GM19468 (cell line): Measurements from ENCODE around the gene RNF214.
"Not testable (repeated sequence)": the region's sequence is repeated elsewhere in the genome, so short reads cannot be mapped to it uniquely, and the experiment has no call there.

Experiments used
- ATAC-seq: cut with Tn5 transposase; IDR thresholded peaks from one replicate; pipeline ENCODE4 v1.9.1; 2021; ENCODE audit warnings: mild to moderate bottlenecking, moderate library complexity, moderate number of reproducible peaks; ENCODE audit not compliant: unreplicated experiment; ENCODE audit errors: extremely low read depth

Gene RNF214

DNA sequence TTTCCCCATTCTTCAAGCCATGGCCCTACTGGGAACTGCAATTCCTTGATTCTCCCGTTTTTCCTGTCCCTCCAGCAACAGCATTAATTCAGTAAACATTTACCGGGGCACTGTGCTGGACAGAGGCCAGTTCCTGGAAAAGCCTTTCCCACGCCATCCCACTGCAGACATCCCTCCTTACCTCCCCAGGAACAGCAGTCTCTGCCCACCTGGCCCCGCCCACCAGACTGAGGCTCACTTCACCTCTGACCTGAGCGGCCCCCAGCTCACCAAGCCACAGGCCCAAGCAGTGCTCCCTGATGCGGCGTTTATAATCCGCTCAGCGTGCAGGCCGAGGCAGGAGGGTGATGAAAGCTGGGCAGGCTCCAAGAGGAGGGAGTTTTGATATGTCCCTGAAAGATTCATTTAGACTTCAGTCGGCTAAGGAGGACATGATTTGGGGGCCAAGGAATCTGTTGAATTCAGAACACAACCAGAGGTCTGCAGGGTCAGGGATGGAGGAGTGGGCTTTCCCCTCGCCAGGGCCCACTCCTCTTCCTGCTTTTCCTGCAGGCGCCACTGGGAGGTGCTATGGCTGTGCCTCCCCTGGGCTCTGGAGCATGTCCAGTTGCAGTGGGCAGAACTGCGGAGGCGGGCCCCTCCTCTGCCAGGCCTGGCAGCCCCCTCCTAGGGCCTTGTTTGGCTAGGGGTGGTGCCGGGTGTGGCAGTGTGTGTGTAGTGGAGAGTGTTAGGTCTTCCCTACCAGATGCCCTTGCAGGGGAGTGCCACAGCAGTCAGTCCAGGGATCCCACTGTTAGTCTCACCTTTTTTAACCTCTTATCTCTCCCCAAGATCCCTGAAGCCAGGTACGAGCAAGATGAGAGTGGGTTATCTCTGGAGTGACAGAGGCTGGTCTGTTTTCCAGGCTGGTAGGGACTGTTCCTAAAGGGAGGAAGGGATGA lies 34.7 kb upstream of the RNF214 start:
- no peak for ATAC-seq

DNA sequence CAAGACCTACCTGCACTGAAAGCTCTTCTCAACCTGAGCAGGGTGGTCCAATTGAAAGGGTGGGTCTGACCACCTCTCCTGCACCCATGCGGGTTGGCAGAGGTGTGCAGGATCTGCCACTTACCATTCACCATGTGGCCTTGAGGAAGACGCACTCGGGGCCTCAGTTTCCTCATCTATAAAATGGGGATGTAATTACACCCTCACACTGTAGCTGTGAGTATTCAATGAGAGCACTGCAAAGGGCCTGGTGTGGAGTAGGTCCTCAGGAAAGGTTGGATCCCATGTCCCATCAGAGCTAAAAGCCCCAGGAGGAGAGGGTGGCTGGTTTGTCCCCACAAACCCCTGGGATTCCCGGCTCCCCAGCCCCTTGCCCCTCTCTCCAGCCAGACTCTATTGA lies 33.9 kb upstream of the RNF214 start:
- ATAC-seq = no peak

DNA sequence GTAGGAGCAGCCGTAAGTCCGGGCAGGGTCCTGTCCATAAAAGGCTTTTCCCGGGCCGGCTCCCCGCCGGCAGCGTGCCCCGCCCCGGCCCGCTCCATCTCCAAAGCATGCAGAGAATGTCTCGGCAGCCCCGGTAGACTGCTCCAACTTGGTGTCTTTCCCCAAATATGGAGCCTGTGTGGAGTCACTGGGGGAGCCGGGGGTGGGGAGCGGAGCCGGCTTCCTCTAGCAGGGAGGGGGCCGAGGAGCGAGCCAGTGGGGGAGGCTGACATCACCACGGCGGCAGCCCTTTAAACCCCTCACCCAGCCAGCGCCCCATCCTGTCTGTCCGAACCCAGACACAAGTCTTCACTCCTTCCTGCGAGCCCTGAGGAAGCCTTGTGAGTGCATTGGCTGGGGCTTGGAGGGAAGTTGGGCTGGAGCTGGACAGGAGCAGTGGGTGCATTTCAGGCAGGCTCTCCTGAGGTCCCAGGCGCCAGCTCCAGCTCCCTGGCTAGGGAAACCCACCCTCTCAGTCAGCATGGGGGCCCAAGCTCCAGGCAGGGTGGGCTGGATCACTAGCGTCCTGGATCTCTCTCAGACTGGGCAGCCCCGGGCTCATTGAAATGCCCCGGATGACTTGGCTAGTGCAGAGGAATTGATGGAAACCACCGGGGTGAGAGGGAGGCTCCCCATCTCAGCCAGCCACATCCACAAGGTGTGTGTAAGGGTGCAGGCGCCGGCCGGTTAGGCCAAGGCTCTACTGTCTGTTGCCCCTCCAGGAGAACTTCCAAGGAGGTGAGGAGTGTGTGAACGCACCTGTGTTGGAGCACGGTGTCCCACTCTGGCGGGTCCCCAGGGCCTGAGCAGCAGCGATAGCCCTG lies 33.2 kb upstream of the RNF214 start, which contains the start of gene TAGLN:
TSS of gene TAGLN (plus strand) at position 318 of the 863 bp plus-strand sequence. CDS start 3,644 bp downstream, outside the sequence.
- ATAC-seq = no peak

DNA sequence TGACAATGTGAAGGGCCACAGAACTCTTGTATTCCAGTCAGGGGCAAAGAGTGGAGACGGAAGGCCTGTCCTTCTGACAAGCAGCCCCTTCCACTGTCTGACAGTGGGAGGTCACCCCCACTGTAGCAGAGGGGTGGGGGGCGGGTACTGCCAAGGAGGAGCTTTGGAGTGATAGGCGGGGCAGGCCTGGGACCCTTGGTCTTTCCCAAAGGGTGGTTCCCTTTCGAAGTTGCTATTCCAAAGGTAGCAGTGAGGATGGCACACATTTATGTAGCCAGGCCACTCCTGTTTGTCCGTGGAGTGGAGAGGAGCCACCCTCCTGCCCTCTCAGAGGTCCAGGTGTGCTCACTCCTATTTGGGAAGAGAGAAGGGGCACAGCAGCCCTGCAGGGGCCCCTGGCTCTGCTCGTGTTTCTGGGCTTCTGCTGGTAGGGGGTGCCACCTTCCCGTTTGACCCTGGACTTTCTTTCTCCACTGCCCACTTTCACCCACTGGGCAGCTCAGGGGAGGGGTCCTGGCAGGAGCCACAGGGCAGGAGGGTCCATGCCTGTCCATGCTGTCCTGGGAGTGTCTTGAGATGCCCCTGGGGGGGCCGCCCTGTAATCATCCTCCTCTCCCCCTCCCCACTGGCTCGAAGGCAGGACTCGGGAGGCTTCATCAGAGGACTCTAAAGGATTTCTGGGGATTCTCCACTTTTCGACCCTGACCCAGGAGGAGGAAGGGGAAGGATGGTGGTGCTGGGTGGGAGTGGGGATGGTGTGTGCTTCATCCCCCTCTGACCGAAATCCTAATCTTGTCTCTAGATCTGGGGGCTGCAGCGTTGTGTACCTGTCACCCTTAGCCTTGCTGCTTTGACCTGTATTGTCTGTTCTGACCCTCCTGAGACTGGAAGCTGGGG lies 32.3 kb upstream of the RNF214 start:
- ATAC-seq = no peak

DNA sequence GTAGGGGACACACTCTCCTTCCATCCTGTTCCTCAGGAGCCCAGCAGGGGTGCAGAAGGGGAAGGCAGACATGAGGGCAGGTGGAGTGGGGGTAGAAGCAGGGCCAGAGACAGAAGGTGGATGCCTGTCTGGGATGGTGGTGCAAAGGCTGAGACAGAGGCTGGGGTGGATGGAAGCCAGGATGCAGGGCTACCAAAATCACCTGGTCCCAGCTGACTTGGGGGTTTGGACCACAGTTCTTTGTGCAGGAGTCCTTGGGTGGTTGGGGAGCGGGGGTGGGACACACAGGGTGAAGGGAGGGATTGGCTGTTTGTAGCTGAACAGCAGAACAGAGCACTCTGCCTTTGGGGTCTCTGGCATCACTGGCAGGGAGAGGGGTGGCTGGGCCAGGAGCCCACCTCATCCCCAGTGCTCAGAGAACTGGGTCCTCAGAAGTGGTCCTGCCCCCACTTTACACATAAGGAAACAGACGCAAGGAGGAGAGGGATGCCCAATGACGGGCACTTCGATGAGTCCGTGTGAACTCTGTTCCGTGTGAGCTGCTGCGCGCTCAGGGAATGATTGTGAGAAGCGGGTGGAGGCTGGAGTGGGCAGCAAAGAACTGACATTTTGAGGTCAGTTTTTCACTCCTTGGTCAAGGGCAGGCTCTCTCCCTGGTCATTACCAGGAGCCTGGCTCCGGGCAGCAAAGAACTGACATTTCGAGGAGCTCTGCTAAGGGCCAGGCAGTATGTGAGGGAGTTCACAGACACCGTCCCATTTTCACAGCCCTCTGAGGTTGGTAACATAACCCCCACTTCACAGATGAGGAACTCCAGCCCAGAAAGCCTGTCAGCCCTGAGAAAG lies 31.4 kb upstream of the RNF214 start:
- ATAC-seq = no peak

DNA sequence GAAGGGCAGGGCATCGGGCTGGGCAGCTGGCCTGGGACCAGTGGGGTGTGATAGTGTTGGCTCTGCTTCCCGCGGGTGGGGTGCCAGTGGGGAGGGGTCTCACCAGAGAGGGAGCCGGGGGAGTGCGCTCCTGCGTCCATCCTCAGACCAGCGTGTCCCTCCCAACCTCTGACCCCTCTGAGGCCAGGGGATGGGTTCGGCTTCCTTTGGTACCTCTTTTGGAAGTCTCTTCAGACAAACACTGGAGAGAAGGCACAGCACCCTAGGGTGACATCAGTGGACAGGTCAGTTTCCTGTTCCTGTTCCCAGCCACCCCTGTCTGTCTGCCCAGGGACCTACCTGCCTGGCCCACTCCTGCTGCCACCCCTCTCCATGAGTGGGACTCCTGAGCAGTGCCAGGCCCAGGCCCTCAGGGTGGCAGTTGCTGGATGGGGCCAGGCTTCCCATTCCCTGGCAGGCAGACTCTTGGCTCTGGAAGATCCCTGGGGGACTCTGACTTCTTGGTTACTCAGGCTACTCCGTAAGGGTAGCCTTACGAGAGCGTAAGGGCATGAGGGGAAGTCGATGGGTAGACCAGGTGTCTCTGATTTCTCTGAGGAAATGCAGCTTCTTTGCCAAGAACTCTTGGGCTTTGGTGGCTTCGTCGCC lies 30.7 kb upstream of the RNF214 start:
- no peak for ATAC-seq

DNA sequence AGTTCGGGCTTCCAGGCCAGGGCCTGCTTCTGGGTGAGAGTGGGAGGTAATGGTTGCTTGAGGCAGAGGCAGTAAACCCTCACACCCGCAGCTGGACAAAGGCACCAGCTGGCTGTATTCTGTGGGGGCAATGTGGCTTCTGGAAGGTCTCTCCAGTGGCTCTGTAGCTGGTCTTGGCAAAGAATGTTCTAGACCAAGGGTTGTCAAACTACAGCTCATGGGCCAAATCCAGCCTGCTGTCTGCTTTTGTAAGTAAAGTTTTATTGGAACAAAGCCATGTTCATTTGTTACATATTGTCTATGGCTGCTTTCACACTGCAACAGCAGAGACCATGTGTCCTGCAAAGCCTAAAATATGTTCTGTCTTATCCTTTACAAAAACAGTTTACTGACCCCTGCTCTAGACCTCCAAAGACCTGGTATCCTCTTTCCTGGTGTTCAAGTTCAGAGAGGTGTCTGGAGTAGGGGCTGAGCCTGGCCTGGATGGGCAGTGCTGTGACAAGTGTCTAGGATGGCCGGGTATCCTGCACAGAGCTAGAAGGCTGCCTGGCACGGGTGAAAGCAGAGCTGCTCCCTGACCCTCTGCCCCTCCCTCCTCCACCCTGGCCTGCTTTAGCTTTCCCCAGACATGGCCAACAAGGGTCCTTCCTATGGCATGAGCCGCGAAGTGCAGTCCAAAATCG lies 29.9 kb upstream of the RNF214 start:
- no peak for ATAC-seq

DNA sequence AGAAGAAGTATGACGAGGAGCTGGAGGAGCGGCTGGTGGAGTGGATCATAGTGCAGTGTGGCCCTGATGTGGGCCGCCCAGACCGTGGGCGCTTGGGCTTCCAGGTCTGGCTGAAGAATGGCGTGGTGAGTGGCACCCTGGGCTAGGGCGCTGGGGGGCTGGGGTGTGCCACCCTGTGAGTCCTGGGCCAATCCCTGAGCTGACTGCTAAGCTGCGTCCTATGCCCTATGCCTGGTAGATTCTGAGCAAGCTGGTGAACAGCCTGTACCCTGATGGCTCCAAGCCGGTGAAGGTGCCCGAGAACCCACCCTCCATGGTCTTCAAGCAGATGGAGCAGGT lies 29.4 kb upstream of the RNF214 start:
- no peak for ATAC-seq

DNA sequence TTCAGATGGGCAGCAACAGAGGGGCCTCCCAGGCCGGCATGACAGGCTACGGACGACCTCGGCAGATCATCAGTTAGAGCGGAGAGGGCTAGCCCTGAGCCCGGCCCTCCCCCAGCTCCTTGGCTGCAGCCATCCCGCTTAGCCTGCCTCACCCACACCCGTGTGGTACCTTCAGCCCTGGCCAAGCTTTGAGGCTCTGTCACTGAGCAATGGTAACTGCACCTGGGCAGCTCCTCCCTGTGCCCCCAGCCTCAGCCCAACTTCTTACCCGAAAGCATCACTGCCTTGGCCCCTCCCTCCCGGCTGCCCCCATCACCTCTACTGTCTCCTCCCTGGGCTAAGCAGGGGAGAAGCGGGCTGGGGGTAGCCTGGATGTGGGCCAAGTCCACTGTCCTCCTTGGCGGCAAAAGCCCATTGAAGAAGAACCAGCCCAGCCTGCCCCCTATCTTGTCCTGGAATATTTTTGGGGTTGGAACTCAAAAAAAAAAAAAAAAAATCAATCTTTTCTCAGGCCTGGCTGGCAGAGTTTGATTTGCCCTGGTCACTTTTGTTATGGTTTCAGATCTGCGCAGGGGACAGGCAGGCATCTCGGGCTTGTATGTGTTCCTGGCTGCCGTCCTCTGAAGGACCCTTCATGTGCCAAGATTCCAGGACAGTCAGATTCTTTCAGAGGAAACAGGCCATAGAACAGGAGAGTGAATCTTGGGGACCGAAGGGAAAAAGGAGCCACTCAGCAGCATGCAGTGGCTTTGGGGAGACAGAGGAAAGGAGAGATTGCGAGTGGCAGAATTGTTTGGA lies 28.0 kb upstream of the RNF214 start:
- no peak for ATAC-seq

DNA sequence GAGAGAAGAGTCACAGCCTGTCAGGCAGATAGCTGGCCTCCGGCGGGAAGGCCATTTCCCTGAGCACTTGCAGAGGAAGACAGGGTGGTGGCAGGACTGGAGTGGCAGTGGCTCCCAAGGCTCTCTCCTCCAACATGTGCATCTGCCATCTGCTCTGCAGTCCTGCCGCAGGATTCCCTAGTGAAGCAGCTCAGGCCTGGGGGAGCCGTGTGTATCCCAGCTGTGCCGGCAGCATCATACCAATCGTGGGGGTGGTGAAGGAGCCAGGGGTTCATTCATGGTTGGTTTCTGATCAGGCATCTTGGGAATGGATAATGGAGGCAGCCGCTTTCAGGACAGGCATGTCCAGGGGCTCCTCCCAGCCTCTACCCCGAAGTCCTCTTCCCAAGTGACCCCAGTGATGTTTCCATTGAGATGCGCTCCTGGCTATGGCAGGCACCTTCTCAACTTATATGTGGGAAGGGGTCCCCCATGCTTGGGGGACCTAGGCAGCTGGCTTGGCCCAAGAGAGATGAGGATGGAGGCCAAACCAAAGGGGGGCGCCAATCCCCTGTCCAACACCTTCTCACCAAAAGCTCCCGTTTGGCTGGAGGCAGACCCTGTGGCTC lies 27.2 kb upstream of the RNF214 start:
- no peak for ATAC-seq

DNA sequence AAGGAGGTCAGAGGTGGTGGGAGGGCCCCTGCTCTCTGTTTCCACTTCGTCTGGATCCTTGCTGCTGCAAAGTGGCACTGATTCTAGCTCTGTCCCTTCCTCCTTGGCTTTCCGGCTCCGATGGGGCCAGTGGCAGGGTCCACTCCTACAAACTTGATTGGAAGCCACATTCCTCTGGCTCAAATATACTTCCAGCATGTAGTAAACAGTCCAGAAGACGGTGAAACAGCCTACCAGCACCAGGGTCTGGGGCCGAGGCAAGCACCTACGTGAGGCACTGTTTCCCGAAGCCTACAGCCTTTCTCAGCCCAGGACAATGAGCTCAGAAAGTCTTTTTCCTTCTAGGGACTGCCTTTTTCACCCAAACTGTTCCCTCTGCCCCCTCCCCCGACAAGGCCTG lies 26.4 kb upstream of the RNF214 start:
- ATAC-seq = not testable (repeated sequence)

DNA sequence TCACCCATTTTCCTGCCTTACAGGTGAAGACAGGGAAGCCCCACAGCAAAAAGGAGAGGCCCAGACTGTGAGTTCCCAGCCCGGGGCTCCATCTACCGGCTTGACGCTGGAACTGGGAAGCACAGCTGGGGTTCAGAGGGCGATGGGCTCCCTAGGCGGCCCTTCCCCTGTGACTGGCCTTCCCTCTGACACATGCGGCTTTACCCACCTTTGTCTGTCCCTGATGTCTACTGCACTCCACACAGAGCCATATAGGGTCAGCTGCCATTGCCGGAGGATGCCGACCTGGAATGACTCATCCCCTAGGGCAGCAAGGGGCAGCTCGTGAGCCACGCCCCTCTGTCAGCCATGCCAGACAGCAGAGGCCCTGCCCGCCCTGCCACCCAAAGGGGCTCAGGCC lies 25.6 kb upstream of the RNF214 start:
- not testable (repeated sequence) for ATAC-seq

DNA sequence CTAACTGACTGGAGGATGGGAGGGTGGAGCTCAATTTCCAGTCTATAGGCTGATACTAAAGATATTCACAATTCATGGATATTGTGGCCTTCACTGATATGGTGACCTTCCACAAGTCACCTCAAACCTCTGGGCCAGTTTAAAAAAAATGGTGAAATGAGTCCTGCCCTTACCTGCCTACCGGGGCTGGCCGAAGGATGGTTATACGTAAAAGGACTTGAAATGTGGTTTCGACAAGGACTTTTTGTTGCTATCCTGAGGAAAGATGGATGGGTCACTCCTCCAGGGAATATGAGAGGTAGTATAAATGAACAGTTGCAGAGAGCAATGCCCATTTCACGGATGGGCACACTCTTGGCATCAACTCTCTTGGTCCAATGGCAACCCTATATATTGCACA lies 25.0 kb upstream of the RNF214 start:
- ATAC-seq = not testable (repeated sequence)

DNA sequence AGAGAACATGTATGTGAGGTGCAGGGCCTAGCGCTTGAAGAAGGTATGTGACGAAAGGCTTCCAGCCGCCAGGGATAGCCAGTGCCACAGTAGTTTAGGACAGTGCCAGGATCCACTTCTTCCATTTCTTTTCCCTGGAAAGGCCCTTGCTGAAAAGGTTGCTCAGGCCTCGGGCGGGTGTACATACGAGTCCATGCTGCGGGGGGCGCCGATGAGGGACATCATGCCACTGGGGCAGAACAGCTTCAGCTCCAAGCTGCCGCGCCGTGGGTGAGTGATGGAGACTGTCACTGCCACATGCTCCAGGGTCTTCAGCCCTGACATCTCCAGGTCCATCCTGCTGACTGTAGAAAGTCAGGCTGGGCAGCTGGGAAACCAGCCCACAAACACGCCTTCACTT lies 23.8 kb upstream of the RNF214 start:
- not testable (repeated sequence) for ATAC-seq

DNA sequence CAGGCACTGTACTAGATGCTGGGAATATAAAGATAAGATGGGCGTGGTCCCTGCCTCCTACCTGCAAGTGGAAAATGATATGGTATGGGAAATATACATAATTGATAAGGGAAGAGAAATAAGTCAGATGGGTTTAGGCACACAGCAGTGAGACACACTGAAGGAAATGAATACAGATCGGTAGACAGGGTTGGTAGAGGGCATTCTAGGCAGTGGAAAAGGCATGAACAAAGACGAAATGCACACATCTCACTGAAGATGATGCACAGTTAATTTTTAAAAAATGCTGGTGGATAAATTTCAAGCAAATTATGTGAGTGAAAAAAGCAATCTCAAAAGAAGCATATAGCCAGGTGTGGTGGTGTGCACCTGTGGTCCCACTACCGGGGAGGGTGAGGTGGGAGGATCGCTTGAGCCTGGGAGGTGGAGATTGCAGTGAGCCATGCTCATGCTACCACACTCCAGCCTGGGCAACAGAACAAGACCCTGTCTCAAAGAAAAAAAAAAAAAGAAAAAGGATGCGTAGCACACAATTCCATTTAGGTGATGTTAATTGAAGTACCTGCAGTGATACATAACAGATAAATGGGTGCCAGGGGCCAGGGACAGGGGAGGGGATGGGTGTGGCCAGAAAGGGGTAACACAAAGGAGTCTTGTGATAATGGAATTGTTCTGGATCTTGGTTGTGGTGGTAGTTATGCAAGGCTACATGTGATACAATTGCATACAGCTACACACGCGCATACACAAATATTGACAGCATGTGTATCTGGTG lies 22.9 kb upstream of the RNF214 start:
- ATAC-seq = not testable (repeated sequence)

DNA sequence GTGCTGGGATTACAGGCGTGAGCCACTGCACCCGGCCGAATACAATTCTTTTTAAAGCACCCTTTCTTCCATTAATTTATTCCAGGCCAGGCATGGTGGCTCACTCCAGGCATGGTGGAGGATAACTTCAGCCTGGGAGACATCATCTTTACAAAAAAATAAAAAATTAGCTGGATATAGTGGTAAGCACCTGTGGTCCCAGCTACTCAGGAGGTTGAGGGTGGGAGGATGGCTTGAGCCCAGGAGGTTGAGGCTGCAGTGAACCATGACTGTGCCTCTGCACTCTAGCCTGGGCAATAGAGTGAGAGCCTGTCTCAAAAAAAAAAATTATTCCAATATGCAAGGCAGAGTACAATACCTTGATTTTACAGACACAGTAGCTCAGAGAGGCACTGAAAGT lies 21.9 kb upstream of the RNF214 start:
- ATAC-seq = no peak
